Suprapubic skin (tissue), 3 donors: Measurements from ENCODE around the gene COL19A1.

Experiments
- CTCF ChIP-seq, 2 donors: fragments of 200-600 bp in 1 of 2; fragments of 450-650 bp in 1 of 2; sonication (generic) in 1 of 2; IDR thresholded peaks; one replicate each; pipeline ENCODE4 v1.5.1; 2016 to 2019; ENCODE audit warnings: antibody characterized with exemption in 2 of 2, mild to moderate bottlenecking in 1 of 2, moderate library complexity in 1 of 2
- POLR2AphosphoS5 ChIP-seq, 3 donors: sonication (generic); formaldehyde crosslinking; IDR thresholded peaks; one replicate each; pipeline ENCODE4 v1.6.1; 2017; ENCODE audit warnings: antibody characterized with exemption in 3 of 3

GRCh38 chr6:69948479-69949114 lies 82.2 kb downstream of the COL19A1 start:
- TF ChIP-seq POLR2AphosphoS5 (IDR thresholded peaks at IDR 0.05) (no peak), CTCF (IDR thresholded peaks at IDR 0.05) (no peak)
